OCI-LY1 (cell line): ENCODE measurements around the gene CHST15.
A peak's percentile ranks its signal among the peaks of the same experiment; 100 is the strongest.

Experiments
- H2AFZ ChIP-seq: fragments of 200-600 bp; sonication (generic), shearing (Covaris generic); 2 replicates; pipeline ENCODE4 v1.6.0; 2014; ENCODE audit warnings: antibody characterized with exemption, mild to moderate bottlenecking, low read length
- H3F3A ChIP-seq: fragments of 200-600 bp; sonication (generic), shearing (Covaris generic); 2 replicates; pipeline ENCODE4 v1.6.0; 2014; ENCODE audit warnings: mild to moderate bottlenecking, antibody characterized with exemption, low read length, moderate library complexity; ENCODE audit not compliant: insufficient read depth
- H3K27ac ChIP-seq: fragments of 200-600 bp; sonication (generic); 2 replicates; pipeline ENCODE4 v1.5.1; 2014; ENCODE audit warnings: low read length, mixed run types, mild to moderate bottlenecking, low read depth; ENCODE audit not compliant: poor library complexity, severe bottlenecking
- H3K27me3 ChIP-seq: fragments of 200-600 bp; sonication (generic); 2 replicates; pipeline ENCODE4 v1.6.0; 2014; ENCODE audit warnings: antibody characterized with exemption, mild to moderate bottlenecking, low read length, moderate library complexity; ENCODE audit not compliant: insufficient read depth
- H3K36me3 ChIP-seq: fragments of 200-600 bp; sonication (generic); 2 replicates; pipeline ENCODE4 v1.6.1; 2014; ENCODE audit warnings: mild to moderate bottlenecking, antibody characterized with exemption, low read length, moderate library complexity, mixed read lengths; ENCODE audit not compliant: insufficient read depth
- H3K4me1 ChIP-seq: fragments of 200-600 bp; sonication (generic); 2 replicates; pipeline ENCODE4 v1.5.1; 2014; ENCODE audit warnings: mild to moderate bottlenecking, low read length, moderate library complexity; ENCODE audit not compliant: insufficient read depth, severe bottlenecking
- H3K4me2 ChIP-seq: fragments of 200-600 bp; sonication (generic), shearing (Covaris generic); 2 replicates; pipeline ENCODE4 v1.6.1; 2014; ENCODE audit warnings: low read length
- H3K4me3 ChIP-seq: fragments of 200-600 bp; sonication (generic); 2 replicates; pipeline ENCODE4 v1.5.1; 2014; ENCODE audit warnings: low read length, low read depth, mild to moderate bottlenecking, mixed read lengths; ENCODE audit not compliant: poor library complexity, severe bottlenecking
- H3K79me2 ChIP-seq: fragments of 200-600 bp; shearing (Covaris generic); 2 replicates; pipeline ENCODE4 v1.6.1; 2016; ENCODE audit warnings: mixed run types, low read length, mixed read lengths; ENCODE audit not compliant: insufficient read depth
- H3K9ac ChIP-seq: fragments of 200-600 bp; sonication (generic), shearing (Covaris generic); 2 replicates; pipeline ENCODE4 v1.6.1; 2014; ENCODE audit warnings: mild to moderate bottlenecking, low read length, mixed read lengths
- H3K9me2 ChIP-seq: fragments of 200-600 bp; sonication (generic), shearing (Covaris generic); 2 replicates; pipeline ENCODE4 v1.6.1; 2014; ENCODE audit warnings: low read depth, mild to moderate bottlenecking, low read length, mixed read lengths
- H3K9me3 ChIP-seq: fragments of 200-600 bp; shearing (Covaris generic); 2 replicates; pipeline ENCODE4 v1.6.1; 2014; ENCODE audit warnings: low read length, mixed read lengths
- H4K20me1 ChIP-seq: fragments of 200-600 bp; sonication (generic), shearing (Covaris generic); 2 replicates; pipeline ENCODE4 v1.6.0; 2016; ENCODE audit warnings: mild to moderate bottlenecking, low read length; ENCODE audit not compliant: insufficient read depth
- EZH2 ChIP-seq: fragments of 200-600 bp; sonication (generic), shearing (Covaris generic); IDR thresholded peaks from 2 replicates; pipeline ENCODE4 v1.8.0; 2017; ENCODE audit warnings: borderline replicate concordance, mixed run types, mild to moderate bottlenecking, antibody characterized with exemption, low read length, moderate library complexity, mixed read lengths
- TF ChIP-seq, protein P1 (sequence below): fragments of 200-600 bp; sonication (generic), shearing (Covaris generic); IDR thresholded peaks from 2 replicates; pipeline ENCODE4 v1.5.1; 2017; ENCODE audit warnings: mild to moderate bottlenecking, antibody characterized with exemption, low read length, moderate library complexity, mixed read lengths

CHST15 gene

DNA sequence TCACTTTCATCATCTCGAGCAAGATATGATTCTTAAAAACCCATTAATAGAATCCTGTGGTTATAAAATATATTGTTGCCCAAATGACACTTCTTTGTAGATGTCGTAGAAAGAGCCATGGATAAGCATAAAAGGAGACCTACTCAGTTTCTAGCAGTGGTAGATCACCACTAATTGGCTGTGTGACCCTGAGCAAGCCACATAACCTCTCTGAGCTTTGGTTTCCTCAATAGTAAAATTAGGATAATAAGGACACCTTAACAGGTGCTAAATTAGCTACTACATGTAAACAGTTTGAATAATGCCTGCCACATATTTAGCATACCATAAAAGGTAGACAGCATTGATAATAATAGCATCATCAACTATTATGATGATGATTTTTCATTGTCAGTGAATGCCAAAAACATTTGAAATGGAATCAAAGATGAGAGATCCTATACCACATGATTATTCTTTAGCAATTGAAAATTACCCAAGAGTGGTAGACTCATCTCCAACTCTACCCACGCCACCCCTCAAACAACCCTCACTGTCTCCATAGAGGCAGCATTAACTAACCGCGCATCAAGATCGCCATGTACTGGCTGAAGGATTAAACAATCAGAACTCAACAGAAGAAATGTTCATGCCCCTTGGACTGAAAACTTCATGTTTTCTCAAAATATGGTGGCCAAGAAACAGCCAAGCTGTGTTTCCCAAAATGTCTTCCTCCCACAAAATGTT, 45.8 kb downstream of the CHST15 start:
- no peaks in the 10 kb centered on the region for H4K20me1 ChIP-seq
- H3K4me2 ChIP-seq, result no peak overlapping the region
- H3K9me3 ChIP-seq, result no peaks in the 10 kb centered on the region
- no peak overlapping the region for H3K9ac ChIP-seq
- TF ChIP-seq, protein P1, sequence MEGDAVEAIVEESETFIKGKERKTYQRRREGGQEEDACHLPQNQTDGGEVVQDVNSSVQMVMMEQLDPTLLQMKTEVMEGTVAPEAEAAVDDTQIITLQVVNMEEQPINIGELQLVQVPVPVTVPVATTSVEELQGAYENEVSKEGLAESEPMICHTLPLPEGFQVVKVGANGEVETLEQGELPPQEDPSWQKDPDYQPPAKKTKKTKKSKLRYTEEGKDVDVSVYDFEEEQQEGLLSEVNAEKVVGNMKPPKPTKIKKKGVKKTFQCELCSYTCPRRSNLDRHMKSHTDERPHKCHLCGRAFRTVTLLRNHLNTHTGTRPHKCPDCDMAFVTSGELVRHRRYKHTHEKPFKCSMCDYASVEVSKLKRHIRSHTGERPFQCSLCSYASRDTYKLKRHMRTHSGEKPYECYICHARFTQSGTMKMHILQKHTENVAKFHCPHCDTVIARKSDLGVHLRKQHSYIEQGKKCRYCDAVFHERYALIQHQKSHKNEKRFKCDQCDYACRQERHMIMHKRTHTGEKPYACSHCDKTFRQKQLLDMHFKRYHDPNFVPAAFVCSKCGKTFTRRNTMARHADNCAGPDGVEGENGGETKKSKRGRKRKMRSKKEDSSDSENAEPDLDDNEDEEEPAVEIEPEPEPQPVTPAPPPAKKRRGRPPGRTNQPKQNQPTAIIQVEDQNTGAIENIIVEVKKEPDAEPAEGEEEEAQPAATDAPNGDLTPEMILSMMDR, result no peak
- no peak for TF ChIP-seq EZH2
- peaks cover 18% of the 10 kb centered on the region for H3K4me1 ChIP-seq
- no peaks in the 10 kb centered on the region for H3K79me2 ChIP-seq
- no peak overlapping the region for H2AFZ ChIP-seq
- H3K4me3 ChIP-seq, result no peak overlapping the region
- H3K36me3 ChIP-seq, result peaks cover 21% of the 10 kb centered on the region
- H3K27ac ChIP-seq, result no peak overlapping the region
- H3K9me2 ChIP-seq, result no peaks in the 10 kb centered on the region
- H3K27me3 ChIP-seq, result no peaks in the 10 kb centered on the region
- no peaks in the 10 kb centered on the region for H3F3A ChIP-seq

DNA sequence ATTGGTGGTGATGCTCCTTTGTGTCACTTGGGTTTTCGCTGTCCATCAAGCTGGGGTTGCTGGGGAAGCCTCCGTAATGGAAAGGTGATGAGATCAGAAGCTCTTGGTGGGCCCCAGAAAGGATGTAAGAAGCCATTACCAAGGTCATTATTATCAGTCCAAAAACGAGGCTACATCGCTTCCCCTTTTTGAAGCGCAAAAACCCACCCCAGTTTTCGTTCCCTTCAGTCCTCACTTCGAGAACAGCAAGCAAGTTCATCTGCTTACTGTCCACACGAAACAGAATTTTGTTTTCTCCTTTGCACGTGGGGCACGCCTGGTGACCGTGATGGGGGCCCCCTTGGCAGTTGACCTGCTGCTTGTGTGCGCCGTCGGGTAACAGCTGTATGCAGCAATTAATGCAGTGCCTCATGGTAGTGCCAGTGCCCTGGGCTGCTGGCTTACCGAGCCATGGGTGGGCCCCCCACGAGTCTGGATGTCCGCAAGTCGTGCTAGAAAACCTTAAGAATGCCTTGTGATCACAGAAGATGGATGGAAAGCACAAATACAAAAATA, 47.5 kb downstream of the CHST15 start:
- H3K4me1 ChIP-seq, result peaks cover 21% of the 10 kb centered on the region
- no peak overlapping the region for H3K9ac ChIP-seq
- H4K20me1 ChIP-seq, result no peaks in the 10 kb centered on the region
- H2AFZ ChIP-seq, result no peak overlapping the region
- no peaks in the 10 kb centered on the region for H3K9me3 ChIP-seq
- peaks cover 28% of the 10 kb centered on the region for H3K36me3 ChIP-seq
- peak overlapping the region; percentile 21 for H3K27ac ChIP-seq
- no peaks in the 10 kb centered on the region for H3K79me2 ChIP-seq
- no peaks in the 10 kb centered on the region for H3K27me3 ChIP-seq
- no peaks in the 10 kb centered on the region for H3F3A ChIP-seq
- TF ChIP-seq, protein P1, result no peak
- no peak for TF ChIP-seq EZH2
- no peak overlapping the region for H3K4me3 ChIP-seq
- no peak overlapping the region for H3K4me2 ChIP-seq
- H3K9me2 ChIP-seq, result no peaks in the 10 kb centered on the region

DNA sequence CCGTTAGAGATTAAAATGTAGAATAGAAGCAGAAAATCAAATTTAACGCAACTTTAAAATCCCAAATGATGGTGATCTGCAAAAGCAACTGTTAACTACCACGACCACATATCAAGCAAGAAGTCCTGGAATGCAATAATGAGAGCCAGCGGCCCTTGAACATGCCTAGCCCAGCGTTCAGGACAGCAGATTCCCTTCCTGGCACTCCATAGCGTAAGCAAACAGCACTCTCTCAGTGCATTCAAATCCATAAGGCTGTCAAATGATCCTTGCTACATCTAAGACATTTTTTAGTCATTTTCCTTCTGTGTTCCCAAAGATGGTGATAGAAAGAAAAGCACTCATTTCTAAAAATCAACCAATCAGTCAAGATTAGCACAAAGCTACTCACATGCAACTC, 48.1 kb downstream of the CHST15 start:
- no peak overlapping the region for H2AFZ ChIP-seq
- TF ChIP-seq EZH2, result no peak
- TF ChIP-seq, protein P1, result no peak
- no peaks in the 10 kb centered on the region for H3K9me3 ChIP-seq
- H3K9ac ChIP-seq, result no peak overlapping the region
- H4K20me1 ChIP-seq, result no peaks in the 10 kb centered on the region
- no peaks in the 10 kb centered on the region for H3K27me3 ChIP-seq
- H3K27ac ChIP-seq, result no peak overlapping the region
- H3K4me1 ChIP-seq, result peaks cover 21% of the 10 kb centered on the region
- H3F3A ChIP-seq, result no peaks in the 10 kb centered on the region
- no peak overlapping the region for H3K4me3 ChIP-seq
- H3K36me3 ChIP-seq, result peaks cover 28% of the 10 kb centered on the region
- no peaks in the 10 kb centered on the region for H3K79me2 ChIP-seq
- H3K4me2 ChIP-seq, result no peak overlapping the region
- no peaks in the 10 kb centered on the region for H3K9me2 ChIP-seq
